HG03280 (cell line): ENCODE data around the gene ARHGEF10L.

Source experiments
- ATAC-seq: cut with Tn5 transposase; IDR thresholded peaks from one replicate; pipeline ENCODE4 v1.9.1; 2021; ENCODE audit warnings: mild to moderate bottlenecking, moderate library complexity; ENCODE audit not compliant: unreplicated experiment

The ARHGEF10L gene

GRCh38 chr1:17545356-17545755 lies 5.9 kb downstream of the ARHGEF10L start:
- ATAC-seq = no peak

GRCh38 chr1:17546946-17547670 lies 7.6 kb downstream of the ARHGEF10L start:
- ATAC-seq = no peak

GRCh38 chr1:17549384-17549783 lies 9.9 kb downstream of the ARHGEF10L start:
- ATAC-seq = no peak

GRCh38 chr1:17550729-17551584 lies 11.5 kb downstream of the ARHGEF10L start:
- ATAC-seq = no peak

- no peak for ATAC-seq
Measured at GRCh38 chr1:17551755-17552234, 12.3 kb downstream of the ARHGEF10L start.

- no peak for ATAC-seq
Measured at GRCh38 chr1:17553975-17554700, 14.6 kb downstream of the ARHGEF10L start.

- ATAC-seq = no peak
Measured at GRCh38 chr1:17554954-17555353, 15.5 kb downstream of the ARHGEF10L start.

GRCh38 chr1:17557986-17558385 lies 18.5 kb downstream of the ARHGEF10L start:
- ATAC-seq = no peak

- ATAC-seq = no peak
Measured at GRCh38 chr1:17558541-17558940, 19.0 kb downstream of the ARHGEF10L start.

- no peak for ATAC-seq
Measured at GRCh38 chr1:17558954-17559614, 19.6 kb downstream of the ARHGEF10L start.

GRCh38 chr1:17559615-17560419 lies 20.3 kb downstream of the ARHGEF10L start:
- no peak for ATAC-seq

GRCh38 chr1:17561247-17561548 lies 21.7 kb downstream of the ARHGEF10L start:
- no peak for ATAC-seq

GRCh38 chr1:17561561-17561985 lies 22.1 kb downstream of the ARHGEF10L start:
- ATAC-seq = no peak

GRCh38 chr1:17562375-17562774 lies 22.9 kb downstream of the ARHGEF10L start:
- ATAC-seq = no peak

GRCh38 chr1:17563494-17564281 lies 24.2 kb downstream of the ARHGEF10L start:
- no peak for ATAC-seq

GRCh38 chr1:17564458-17565393 lies 25.2 kb downstream of the ARHGEF10L start:
- no peak for ATAC-seq

GRCh38 chr1:17565461-17566252 lies 26.2 kb downstream of the ARHGEF10L start:
- no peak for ATAC-seq
